ENCODE measurements around the gene ACAD9.

The ACAD9 gene

DNA sequence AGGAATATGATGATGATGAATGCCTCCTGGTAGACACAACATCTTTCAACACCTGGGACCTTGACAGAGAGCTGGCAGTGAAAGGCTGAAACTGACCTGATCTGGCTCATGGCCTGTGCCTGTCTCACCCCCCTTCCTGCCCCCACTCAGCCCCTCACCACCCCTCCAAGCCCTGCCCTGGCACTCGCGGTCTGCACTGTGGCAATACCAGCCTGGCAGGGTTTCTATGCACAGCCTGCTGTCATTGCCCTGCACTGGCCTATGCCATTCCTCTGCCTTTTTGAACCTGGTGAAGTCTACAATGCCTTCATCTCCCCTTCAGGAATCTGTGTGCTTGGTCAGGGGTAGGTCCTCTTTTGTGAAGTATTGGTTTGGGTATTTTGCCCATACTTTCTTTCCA is 56.5 kb downstream of the ACAD9 start:
- no peak for DNase-seq (ENCODE audit: low spot score)

DNA sequence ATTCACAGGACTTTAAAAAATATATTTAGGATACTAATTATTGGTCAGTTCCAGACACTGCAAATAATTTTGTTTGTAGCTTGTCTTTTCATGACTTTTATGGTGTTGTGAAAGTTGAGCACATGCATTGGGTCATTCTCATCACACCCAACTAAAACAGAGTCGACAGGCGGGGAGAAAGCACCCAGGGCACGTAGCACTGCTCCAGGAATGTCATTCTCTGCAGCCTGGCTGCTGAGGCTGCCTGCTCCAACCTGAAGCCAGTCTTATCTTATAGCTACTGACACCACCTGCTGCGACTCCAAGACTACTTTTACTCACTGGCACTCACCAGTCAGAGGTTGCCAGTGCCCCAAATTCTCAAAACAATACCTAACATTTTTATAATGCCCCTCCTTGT is 56.9 kb downstream of the ACAD9 start:
- no peak for DNase-seq (ENCODE audit: low spot score)

DNA sequence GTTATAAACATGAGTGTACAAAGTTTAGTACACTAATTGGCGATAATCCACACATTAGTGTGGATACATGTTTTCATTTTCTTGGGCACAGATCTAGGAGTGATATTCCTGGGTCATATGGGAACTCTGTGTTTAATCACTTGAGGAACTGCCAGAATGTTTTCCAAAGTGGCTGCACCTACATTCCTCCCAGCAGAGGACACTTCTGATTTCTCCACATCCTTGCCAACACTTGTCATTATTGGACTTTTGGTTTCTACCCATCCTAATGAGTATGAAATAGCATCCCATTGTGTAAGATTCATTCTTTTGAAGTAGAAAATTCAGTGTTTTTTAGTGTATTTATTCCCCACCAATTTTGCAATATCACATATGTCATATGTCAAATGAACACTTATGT is 60.8 kb downstream of the ACAD9 start:
- no peak for DNase-seq (ENCODE audit: low spot score)

DNA sequence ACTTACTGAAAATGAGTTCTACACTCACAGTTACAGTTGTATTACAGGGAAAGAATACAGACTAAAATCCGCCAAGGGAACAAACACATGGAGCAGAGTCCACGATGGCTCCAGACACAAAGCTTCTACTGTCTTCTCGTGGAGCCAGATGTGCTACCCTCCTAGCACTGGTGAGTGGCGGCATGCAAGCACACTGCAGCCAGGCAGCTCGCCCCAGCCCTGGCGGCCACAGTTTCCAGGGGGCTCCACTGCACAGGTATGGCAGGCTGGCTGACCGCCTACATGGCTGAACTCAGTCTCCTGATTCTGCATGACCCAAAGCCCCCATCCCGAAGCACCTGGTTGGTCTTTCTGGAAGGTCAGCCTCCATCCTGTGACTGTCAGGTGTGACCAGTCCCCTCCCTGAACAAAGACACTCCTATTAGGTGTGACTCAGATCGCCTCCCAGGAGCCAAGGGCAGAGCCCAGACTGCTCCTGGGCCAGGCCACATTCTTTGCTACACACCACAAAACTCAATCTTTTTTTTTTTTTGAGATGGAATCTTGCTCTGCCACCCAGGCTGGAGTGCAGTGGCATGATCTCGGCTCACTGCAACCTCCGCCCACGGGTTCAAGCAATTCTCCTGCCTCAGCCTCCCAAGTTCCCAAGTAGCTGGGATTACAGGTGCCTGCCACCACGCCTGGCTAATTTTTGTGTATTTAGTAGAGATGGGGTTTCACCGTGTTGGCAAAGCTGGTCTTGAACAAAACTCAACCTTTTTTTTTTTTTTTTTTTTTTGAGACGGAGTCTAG is 62.9 kb downstream of the ACAD9 start:
- DNase-seq (ENCODE audit: low spot score) = no peak

DNA sequence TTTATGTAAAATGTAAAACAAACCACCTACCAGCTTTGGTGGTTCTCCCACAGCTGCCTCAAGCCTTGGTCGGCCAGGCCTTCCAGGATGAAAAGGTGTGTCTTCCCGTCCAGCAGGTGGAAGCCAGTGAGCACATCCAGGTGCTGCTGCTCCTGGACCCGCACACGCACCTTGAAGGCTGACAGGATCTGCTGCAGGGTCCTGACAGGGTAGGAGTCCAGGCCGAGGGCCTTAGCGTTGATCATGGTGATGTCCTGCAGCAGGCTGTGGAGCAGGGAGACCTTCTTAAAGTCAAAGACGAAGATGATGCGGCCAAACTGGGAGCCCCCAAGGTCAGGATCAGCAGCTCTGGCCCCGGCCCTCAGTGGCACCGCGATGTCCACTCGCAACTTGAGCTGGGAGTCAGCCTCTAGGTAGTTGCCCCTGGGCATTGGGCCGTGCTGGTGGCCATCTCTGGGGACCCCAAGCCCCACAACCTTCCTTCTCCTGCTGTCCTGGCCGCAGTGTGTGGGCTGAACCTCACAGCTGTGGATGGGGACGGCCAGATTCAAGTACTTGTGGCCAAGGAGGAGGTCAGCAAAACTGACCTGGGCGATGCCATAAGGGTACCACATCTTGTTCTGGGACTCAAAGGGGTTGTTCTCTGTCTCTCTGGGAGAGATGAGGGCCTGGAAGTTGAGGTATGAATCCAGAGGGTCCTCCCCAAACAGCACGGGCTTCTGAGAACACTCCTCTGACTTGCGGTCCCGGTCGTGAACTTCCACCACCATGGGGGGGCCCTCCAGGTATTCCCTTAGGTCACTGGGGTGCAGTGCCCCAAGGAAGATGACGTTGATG is 65.8 kb downstream of the ACAD9 start:
- no peak for DNase-seq (ENCODE audit: low spot score)

DNA sequence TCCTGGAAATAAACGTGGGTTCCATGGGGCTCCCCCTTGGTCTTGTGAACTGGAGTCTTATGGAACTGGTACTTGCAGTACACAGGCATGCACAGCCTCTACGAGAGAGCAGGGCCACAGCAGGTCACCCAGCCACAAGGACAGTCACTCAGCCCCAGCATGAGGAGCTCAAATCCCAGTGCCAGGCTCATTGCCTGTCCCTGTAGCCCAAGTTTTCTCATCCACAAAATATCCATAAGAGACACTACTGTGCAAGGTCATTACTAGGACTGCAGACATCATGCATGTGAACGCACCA is 66.4 kb downstream of the ACAD9 start:
- no peak for DNase-seq (ENCODE audit: low spot score)

DNA sequence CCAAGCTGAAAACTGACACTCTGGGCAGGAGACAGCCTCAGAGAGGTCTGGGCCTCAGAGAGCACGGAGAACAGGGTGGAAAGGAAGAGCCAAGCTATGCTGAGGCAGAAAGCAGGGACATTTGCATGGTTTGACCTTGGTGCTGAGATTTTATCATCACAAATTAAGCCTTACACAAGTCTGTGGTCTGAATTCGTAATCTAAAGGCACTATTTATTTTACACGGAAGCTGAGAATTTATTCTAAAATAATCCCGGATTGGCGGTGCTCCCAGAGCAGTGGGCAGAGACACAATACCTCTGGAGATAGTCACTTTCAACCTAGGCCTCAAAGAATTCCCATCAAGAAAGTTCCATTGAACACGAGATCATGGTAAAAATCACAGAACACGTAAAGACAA is 67.0 kb downstream of the ACAD9 start:
- DNase-seq (ENCODE audit: low spot score) = no peak

DNA sequence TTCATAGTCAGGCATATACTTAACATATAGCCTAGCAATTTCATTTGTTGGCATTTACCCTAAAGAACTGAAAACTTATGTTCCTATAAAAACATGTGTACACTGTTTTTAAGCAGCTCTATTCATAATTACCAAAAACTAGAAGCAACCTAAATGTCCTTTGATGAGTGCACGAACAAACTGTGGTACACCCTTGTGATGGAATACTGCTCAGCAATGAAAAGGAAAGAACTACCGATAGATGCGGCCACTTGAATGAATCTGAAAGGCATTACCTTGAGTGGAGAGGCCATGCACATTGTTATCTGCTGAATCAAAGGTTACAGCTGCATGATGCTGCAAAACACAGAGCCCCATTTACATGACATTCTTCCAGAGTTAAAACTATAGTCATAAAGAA is 69.7 kb downstream of the ACAD9 start:
- DNase-seq (ENCODE audit: low spot score) = no peak

DNA sequence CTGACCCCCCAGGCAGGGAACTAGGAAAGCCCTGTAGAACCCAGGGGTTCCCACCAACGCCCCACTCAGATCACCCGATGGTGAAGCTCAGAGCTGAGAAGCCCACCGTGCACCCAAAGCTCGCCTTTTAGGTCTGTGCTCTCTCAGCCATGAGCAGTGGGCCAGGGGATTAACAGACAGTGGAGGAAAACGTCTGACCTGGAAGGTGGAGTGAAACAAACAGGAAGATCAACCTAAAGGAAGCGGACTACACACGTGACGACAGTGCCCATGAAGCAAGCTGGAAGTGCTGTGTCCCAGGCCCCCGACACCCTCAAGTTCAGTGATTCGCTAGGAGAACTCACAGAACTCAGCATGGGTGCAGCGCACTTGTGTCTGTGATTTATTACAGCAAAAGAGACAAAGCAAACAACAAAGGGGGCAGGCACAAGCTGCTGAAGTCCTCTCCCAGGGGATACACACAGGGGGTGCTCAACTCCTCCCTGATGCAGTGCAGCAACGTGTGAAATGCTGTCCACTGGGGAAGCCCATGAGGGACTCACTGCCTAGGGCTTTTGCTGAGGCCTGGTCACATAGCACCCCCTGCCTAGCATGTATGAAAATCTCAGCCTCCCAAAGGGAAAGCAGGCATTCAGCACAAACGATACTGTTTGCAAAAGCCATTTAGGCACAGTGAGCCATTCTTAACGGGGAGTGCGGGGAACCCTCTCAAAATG is 71.0 kb downstream of the ACAD9 start:
- DNase-seq (ENCODE audit: low spot score) = peak; percentile 43

DNA sequence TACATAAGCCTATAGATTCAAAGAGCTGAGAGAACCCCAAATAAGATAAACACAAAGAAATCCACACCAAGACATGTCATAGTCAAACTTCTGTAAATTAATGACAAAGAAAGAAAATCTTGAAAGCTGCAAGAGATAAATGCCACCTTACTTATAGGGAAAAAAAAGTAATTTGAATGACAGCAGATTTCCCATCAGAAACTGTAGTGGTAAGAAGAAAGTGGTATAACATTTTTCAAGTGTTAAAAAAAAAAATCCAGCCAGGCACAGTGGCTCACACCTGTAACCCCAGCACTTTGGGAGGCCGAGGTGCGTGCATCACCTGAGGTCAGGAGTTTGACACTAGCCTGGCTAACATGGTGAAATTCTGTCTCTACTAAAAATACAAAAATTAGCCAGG is 77.0 kb downstream of the ACAD9 start:
- DNase-seq (ENCODE audit: low spot score) = no peak

Measured in HuH-7.5 (cell line).